GM12873 (cell line): ENCODE results near the gene HPRT1.

Source experiments
- TF ChIP-seq, protein P1 (sequence below): IDR thresholded peaks from 2 replicates; pipeline ENCODE4 v1.5.1; 2012; ENCODE audit warnings: low read depth, mild to moderate bottlenecking, moderate library complexity, low read length, control low read depth; ENCODE audit not compliant: insufficient read depth; ENCODE audit errors: missing control alignments

The HPRT1 gene

DNA sequence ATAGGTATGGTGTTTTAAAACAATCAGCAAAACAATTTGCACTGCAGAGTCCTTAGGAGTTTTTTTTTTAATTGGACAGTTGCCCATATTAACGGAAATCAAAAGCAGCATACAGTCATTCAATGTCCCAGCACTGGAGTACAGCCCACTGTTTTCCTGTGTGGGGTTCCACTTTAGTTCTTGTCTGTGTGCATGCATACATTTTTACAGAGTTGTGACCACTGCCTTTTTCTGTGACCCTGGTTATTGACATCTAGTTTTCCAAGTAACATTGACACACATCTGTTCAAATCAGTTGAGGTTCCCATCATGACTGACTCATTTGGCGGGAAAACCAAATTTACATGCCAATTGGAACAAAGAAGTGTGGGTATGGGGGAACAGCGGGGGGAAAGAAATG lies 83.3 kb downstream of the HPRT1 start:
- TF ChIP-seq, protein P1, sequence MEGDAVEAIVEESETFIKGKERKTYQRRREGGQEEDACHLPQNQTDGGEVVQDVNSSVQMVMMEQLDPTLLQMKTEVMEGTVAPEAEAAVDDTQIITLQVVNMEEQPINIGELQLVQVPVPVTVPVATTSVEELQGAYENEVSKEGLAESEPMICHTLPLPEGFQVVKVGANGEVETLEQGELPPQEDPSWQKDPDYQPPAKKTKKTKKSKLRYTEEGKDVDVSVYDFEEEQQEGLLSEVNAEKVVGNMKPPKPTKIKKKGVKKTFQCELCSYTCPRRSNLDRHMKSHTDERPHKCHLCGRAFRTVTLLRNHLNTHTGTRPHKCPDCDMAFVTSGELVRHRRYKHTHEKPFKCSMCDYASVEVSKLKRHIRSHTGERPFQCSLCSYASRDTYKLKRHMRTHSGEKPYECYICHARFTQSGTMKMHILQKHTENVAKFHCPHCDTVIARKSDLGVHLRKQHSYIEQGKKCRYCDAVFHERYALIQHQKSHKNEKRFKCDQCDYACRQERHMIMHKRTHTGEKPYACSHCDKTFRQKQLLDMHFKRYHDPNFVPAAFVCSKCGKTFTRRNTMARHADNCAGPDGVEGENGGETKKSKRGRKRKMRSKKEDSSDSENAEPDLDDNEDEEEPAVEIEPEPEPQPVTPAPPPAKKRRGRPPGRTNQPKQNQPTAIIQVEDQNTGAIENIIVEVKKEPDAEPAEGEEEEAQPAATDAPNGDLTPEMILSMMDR = no peak

GRCh38 chrX:134544135-134544512 lies 84.2 kb downstream of the HPRT1 start:
- TF ChIP-seq, protein P1 = no peak

- TF ChIP-seq, protein P1 = no peak
These were observed 84.7 kb downstream of the HPRT1 start for GRCh38 chrX:134544513-134545151.

GRCh38 chrX:134545510-134545909 lies 85.5 kb downstream of the HPRT1 start:
- TF ChIP-seq, protein P1 = no peak

- TF ChIP-seq, protein P1 = no peak
These were observed 86.2 kb downstream of the HPRT1 start for GRCh38 chrX:134546187-134546586.

DNA sequence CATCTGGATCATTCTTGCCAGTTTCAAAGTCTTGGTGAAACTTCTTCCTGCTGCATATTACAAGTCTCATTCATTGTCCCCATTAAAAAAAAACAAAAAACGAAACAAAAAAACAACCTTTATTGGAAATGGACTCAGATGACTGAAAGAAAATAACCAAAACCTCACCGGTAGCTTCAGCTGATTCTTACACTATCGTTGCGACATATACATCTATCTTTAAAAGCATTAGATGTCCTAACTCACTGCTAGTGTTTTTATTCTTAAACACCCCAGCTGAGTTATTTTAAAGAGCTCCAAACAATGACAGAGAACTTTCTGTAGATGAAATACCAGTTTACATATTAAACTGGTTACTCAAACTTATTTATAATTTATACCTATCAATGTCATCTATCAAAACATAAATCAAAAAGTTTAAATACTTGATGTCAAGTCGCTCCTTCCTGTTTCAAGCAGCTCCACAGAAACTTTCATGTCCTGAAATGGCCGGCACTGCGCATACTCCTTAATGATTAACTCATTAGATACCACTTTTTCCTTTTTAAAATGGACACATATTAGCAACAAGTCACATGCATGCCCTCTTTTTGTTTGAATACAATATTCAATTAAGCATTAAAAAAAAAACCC lies 87.2 kb downstream of the HPRT1 start:
- TF ChIP-seq, protein P1 = no peak

DNA sequence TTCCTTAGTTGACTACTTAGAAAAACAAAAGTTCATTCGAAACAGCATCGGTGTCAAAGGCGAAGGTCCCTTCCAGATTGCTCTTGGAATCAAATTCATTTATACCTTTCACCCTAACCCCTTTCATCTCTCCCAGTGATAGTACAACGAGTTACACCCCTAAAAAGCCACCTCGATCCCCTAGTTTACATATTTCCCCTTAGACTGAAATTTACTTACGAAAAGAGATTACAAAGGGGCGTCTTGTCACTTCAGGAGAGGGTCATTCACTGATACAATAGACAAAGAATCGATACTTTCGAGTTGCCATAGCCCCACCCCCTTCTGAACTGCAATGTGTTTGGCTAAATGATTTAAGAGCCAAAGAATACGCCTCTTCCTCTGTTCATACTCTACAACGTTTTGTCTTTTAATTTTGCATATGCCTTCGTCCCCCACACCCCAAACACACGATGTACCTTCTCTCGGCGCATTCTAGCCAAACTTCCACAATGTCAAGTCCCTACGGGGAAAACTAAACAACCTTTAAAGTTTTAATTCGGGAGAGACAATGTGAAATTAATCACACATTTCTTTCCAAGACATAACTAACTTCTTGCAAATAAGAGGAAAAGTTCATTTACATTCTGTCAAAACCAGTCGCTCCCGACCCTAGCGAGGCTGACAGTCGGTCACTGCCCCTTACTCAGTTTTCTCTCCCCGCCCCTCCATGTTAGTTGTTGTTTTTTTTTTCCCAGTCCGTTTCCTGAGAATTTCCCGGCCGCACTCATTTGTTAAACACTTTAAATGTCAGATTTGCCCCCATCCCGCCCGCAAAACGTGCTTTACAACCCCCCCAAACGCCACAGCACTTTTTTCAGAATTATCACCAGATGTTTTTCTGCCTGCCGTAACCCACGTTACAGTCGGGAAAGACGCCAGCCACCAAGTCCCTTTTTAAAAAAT lies 88.6 kb downstream of the HPRT1 start:
- TF ChIP-seq, protein P1 = no peak
